Activated CD8-positive, alpha-beta T cell treated with anti-CD3 and anti-CD28 coated beads for 36 hours (primary cell): Measurements from ENCODE around the gene TNS1. TPM values are rescaled to one million over a fixed set of nuclear protein-coding genes. Genes with fewer than 3 reads are reported as not detected.

Experiments
- ATAC-seq: fragments of 200-7000 bp; cut with Tn5 transposase; one replicate; pipeline ENCODE4 v1.10.0; 2021; ENCODE audit warnings: mild to moderate bottlenecking, moderate library complexity
- CTCF ChIA-PET: fragments of 350-600 bp; sonication (Branson Sonifier 250); formaldehyde crosslinking; loops from one replicate; lab custom pipeline; 2021; ENCODE audit warnings: antibody characterized with exemption; lab: Charles Lee
- POLR2A ChIA-PET: fragments of 350-600 bp; sonication (Branson Sonifier 250); formaldehyde crosslinking; loops from one replicate; lab custom pipeline; 2021; ENCODE audit warnings: antibody characterized with exemption; lab: Charles Lee
- DNase-seq: peaks from one replicate; pipeline ENCODE4 v3.0.0-alpha.2; 2020
- H3K27ac Mint-ChIP-seq: one replicate; pipeline ENCODE4 v1.8.0; 2021; ENCODE audit warnings: mild to moderate bottlenecking, mixed read lengths
- H3K27me3 Mint-ChIP-seq: one replicate; pipeline ENCODE4 v1.8.0; 2021; ENCODE audit warnings: mixed read lengths
- H3K36me3 Mint-ChIP-seq: one replicate; pipeline ENCODE4 v1.8.0; 2021; ENCODE audit warnings: low read depth, mixed read lengths
- H3K4me1 Mint-ChIP-seq: one replicate; pipeline ENCODE4 v1.8.0; 2021; ENCODE audit warnings: low read depth, mixed read lengths
- H3K4me3 Mint-ChIP-seq: one replicate; pipeline ENCODE4 v1.8.0; 2021; ENCODE audit warnings: mild to moderate bottlenecking, moderate library complexity, mixed read lengths
- H3K9me3 Mint-ChIP-seq: one replicate; pipeline ENCODE4 v1.8.0; 2021; ENCODE audit warnings: mixed read lengths
- CTCF ChIP-seq: fragments of 200-600 bp; IDR thresholded peaks from one replicate; pipeline ENCODE4 v1.8.0; 2022; ENCODE audit warnings: antibody characterized with exemption, mild to moderate bottlenecking
- intact Hi-C: fragments of 100-400 bp; cut with micrococcal nuclease; formaldehyde crosslinking; loops from one replicate; pipeline ENCODE4 v1.10.0; 2022
- total RNA-seq, 2 experiments: library from RNA; stranded (reverse); gene quantifications; one replicate each; pipeline ENCODE4 v1.2.3, GENCODE V29; 2021

The TNS1 gene
- total RNA-seq, 2 experiments from 2014 or later, result 1.8 to 2.0 TPM

- ATAC-seq (no peak), DNase-seq (no peak)
- TF ChIP-seq CTCF, result no peak
- H3K9me3 Mint-ChIP-seq, result no peaks in the 10 kb centered on the region
- H3K4me1 Mint-ChIP-seq, result no peaks in the 10 kb centered on the region
- no peak overlapping the region for H3K4me3 Mint-ChIP-seq
- ChIA-PET CTCF (no interaction called here), POLR2A (no interaction called here)
- no peak overlapping the region for H3K27ac Mint-ChIP-seq
- intact Hi-C loops, result no loop called here
- H3K36me3 Mint-ChIP-seq, result no peaks in the 10 kb centered on the region
- peaks cover 12% of the 10 kb centered on the region for H3K27me3 Mint-ChIP-seq
Measured at GRCh38 chr2:217948351-217948791, 54.4 kb downstream of the TNS1 start.

GRCh38 chr2:217947383-217948350, 55.1 kb downstream of the TNS1 start:
- DNase-seq (no peak), ATAC-seq (no peak)
- no peaks in the 10 kb centered on the region for H3K9me3 Mint-ChIP-seq
- ChIA-PET POLR2A (no interaction called here), CTCF (no interaction called here)
- H3K4me1 Mint-ChIP-seq, result no peaks in the 10 kb centered on the region
- H3K4me3 Mint-ChIP-seq, result no peak overlapping the region
- no peaks in the 10 kb centered on the region for H3K36me3 Mint-ChIP-seq
- no peak for TF ChIP-seq CTCF
- intact Hi-C loops, result no loop called here
- no peak overlapping the region for H3K27ac Mint-ChIP-seq
- peaks cover 14% of the 10 kb centered on the region for H3K27me3 Mint-ChIP-seq

- no peaks in the 10 kb centered on the region for H3K36me3 Mint-ChIP-seq
- no peaks in the 10 kb centered on the region for H3K4me1 Mint-ChIP-seq
- ChIA-PET POLR2A (interaction anchor here (1.1 kb wide), 1 partner anchor 8 kb away, joined by 3 read pairs; no protein-coding TSS in a partner anchor), CTCF (interaction anchor here (2.5 kb wide), 1 partner anchor 60 kb away, joined by 8 read pairs; no protein-coding TSS in a partner anchor)
- ATAC-seq (no peak), DNase-seq (no peak)
- no peak for TF ChIP-seq CTCF
- H3K9me3 Mint-ChIP-seq, result no peaks in the 10 kb centered on the region
- no peak overlapping the region for H3K27ac Mint-ChIP-seq
- no peak overlapping the region for H3K4me3 Mint-ChIP-seq
- peaks cover 22% of the 10 kb centered on the region for H3K27me3 Mint-ChIP-seq
- intact Hi-C loops, result no loop called here
Measured at GRCh38 chr2:217946051-217946450, 56.7 kb downstream of the TNS1 start.

- H3K27me3 Mint-ChIP-seq, result peaks cover 22% of the 10 kb centered on the region
- H3K4me3 Mint-ChIP-seq, result no peak overlapping the region
- intact Hi-C loops, result no loop called here
- ChIA-PET CTCF (interaction anchor here (2.5 kb wide), 1 partner anchor 59 kb away, joined by 8 read pairs; no protein-coding TSS in a partner anchor), POLR2A (interaction anchor here (1.1 kb wide), 1 partner anchor 9 kb away, joined by 3 read pairs; no protein-coding TSS in a partner anchor)
- no peaks in the 10 kb centered on the region for H3K4me1 Mint-ChIP-seq
- H3K27ac Mint-ChIP-seq, result no peak overlapping the region
- no peaks in the 10 kb centered on the region for H3K36me3 Mint-ChIP-seq
- no peak for TF ChIP-seq CTCF
- no peak for ATAC-seq
- no peak for DNase-seq
- no peaks in the 10 kb centered on the region for H3K9me3 Mint-ChIP-seq
Measured at GRCh38 chr2:217945530-217945929, 57.3 kb downstream of the TNS1 start.

GRCh38 chr2:217944923-217945322, 57.9 kb downstream of the TNS1 start:
- no peaks in the 10 kb centered on the region for H3K36me3 Mint-ChIP-seq
- no peaks in the 10 kb centered on the region for H3K9me3 Mint-ChIP-seq
- ChIA-PET POLR2A (interaction anchor here (1.1 kb wide), 1 partner anchor 9 kb away, joined by 3 read pairs; no protein-coding TSS in a partner anchor), CTCF (interaction anchor here (1.8 to 2.5 kb wide), 3 partner anchors 58 to 155 kb away, joined by 5 to 8 read pairs (median 7); no protein-coding TSS in a partner anchor)
- H3K4me1 Mint-ChIP-seq, result no peaks in the 10 kb centered on the region
- DNase-seq (no peak), ATAC-seq (no peak)
- no peak overlapping the region for H3K4me3 Mint-ChIP-seq
- peaks cover 22% of the 10 kb centered on the region for H3K27me3 Mint-ChIP-seq
- intact Hi-C loops, result no loop called here
- H3K27ac Mint-ChIP-seq, result no peak overlapping the region
- no peak for TF ChIP-seq CTCF
